Left ventricle myocardium superior (tissue), 1 donor: ENCODE results near the gene TMEM150C. TPM values are rescaled to one million over a fixed set of nuclear protein-coding genes. Genes with fewer than 3 reads are reported as not detected.
A peak's percentile ranks its signal among the peaks of the same experiment; 100 is the strongest.

ENCODE experiments used
- ATAC-seq: fragments of 200-7000 bp; cut with Tn5 transposase; one replicate; pipeline ENCODE4 v1.9.1; 2020; ENCODE audit warnings: mild to moderate bottlenecking, moderate library complexity
- DNase-seq: peaks from one replicate; pipeline ENCODE4 v3.0.0-alpha.2; 2020
- intact Hi-C: fragments of 100-400 bp; cut with micrococcal nuclease; formaldehyde crosslinking; loops from one replicate; pipeline ENCODE4 v1.11.0; 2022
- long read RNA-seq: library from polyadenylated mRNA; unstranded; transcript quantifications from one replicate; pipeline ENCODE4 v2.0.0, GENCODE V29; 2021
- total RNA-seq: library from RNA; stranded (reverse); fragmentation: NEBNext Ultra II Directional; extraction: Animal tissue kit (Norgen Biotek cat#: 25700); gene quantifications from one replicate; pipeline ENCODE4 v1.2.1, GENCODE V29; 2021
- donor health status: DM: no; HTN: yes; CAD: no; lungs with severe emphysema.

Gene TMEM150C
- 19.6 TPM for total RNA-seq
- long read RNA-seq, transcript TMEM150C-204 (8 exons, 3,296 nt) = minor isoform, 5 of 39 reads
- long read RNA-seq, transcript TMEM150C-201 (8 exons, 1,990 nt) = major isoform, 27 of 39 reads
- long read RNA-seq, partial matches to known transcripts = 1 of 39 reads
- long read RNA-seq, other reads (novel, unspliced or antisense) = 6 of 39 reads

DNA sequence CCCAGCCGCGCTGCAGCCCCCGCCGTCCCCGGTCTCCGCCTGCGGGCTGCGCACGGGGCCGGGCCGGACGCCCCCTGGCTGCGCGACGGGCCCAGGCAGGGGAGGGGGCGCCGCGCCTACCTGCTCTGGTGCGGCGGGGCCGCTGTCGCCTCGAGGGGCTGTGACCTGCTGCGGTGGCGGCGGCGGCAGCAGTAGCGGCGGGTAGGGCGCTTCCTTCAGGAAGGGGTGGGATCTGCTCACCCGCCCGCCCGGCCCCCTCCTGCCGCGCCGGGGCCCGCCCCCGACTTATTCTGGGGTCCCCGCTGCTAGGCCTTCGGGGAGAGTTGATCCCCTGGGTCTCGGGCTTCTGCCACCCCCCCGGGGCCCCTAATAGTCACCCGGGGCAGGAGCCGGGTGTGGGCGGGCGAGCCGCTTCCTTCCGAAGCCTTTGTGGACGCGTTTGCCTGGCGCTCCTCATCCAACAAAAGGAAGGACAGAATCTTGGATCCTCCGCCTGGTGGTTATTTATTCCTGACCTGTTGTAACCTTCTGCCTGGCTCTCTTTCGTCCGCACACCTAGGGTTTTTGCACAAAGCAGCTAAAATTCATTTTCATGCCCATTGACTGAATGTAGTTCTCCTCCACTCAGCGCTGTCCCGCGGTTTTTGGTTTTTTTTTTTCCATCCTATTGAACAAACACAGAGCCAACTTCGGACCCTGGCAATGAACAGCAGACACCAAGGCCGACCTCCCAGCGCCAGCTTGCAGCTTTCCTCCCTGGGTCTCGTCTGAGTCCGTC is at the start of gene TMEM150C:
TSS of gene TMEM150C (minus strand) at position 203 of the 778 bp plus-strand sequence. CDS start 57,331 bp downstream, outside the sequence.
- peak; percentile 92 for ATAC-seq
- intact Hi-C loops = no loop called here
- peak; percentile 67 for DNase-seq

DNA sequence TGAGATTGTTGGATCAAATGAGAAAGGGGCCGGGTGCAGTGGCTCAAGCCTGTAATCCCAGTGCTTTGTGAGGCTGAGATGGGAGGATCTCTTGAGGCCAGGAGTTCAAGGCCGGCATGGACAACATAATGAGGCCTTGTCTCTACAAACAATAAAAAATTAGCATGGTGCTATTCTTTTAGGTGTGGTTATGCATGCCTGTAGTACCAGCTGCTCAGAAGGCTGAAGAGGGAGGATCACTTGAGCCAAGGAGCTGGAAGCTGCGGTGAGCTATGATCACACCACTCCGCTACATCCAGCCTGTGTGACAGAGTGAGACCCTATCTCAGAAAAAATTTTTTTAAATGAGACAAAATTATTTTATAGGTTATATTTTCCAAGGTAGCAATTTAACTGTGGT is 49.7 kb upstream of the TMEM150C start:
- intact Hi-C loops = no loop called here
- DNase-seq (no peak), ATAC-seq (no peak)

DNA sequence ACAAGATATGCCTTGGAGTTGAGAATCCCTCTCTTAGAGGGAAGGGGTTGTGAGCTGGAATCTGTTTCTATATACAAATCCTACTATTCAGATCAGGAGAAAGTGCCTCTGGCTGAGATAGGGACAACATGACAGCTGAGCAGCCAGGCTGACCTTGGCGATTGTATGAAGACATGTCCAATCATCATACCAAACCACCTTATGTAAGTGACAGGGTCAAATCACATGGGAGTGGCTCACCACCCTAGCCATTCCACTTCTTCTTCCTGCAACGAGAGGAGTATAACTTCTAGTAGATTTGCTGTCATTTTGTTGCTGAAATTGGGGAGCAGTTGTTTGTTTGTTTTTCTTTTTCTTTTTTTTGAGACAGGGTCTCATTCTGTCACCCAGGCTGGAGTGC is 48.3 kb upstream of the TMEM150C start:
- DNase-seq (no peak), ATAC-seq (no peak)

DNA sequence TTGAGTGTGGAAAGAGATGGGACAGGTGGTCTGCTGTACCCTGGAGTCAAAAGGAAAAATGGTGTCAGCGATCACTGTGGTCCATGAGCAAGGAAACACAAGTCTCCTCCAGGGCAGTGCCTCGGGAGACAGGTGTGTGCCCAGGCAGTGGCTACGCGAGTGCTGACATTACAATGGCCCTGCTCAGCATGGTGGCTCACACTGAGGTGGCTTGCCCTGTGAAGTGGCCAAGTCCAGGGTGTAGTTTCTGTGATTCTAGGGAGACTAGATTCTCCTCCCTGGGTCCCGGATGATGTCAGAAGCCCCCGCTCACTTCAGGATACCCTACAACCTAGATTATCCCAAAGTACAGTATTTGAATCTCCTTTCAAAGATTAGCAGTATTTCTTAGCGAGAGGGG is 44.8 kb upstream of the TMEM150C start:
- ATAC-seq (no peak), DNase-seq (no peak)
- intact Hi-C loops = no loop called here

More for the DNA sequence above, 48.3 kb upstream of the TMEM150C start:
- intact Hi-C loops = no loop called here

DNA sequence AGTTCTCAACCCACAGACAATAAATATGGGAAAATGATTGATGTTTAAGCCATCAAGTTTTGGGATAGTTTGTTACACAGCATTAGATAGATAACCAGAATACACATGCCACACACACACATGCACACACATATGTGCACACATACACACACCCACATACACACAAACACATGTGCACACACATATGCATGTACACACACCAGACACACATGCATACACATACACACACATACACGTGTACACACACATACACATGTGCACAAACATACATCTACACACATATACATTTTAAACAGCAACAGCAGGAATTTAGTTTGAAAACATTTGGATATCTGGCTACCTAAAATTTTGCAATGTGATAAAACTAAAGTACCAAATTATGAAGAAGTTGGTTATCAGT is 42.7 kb upstream of the TMEM150C start:
- intact Hi-C loops = no loop called here
- ATAC-seq = no peak
- no peak for DNase-seq

DNA sequence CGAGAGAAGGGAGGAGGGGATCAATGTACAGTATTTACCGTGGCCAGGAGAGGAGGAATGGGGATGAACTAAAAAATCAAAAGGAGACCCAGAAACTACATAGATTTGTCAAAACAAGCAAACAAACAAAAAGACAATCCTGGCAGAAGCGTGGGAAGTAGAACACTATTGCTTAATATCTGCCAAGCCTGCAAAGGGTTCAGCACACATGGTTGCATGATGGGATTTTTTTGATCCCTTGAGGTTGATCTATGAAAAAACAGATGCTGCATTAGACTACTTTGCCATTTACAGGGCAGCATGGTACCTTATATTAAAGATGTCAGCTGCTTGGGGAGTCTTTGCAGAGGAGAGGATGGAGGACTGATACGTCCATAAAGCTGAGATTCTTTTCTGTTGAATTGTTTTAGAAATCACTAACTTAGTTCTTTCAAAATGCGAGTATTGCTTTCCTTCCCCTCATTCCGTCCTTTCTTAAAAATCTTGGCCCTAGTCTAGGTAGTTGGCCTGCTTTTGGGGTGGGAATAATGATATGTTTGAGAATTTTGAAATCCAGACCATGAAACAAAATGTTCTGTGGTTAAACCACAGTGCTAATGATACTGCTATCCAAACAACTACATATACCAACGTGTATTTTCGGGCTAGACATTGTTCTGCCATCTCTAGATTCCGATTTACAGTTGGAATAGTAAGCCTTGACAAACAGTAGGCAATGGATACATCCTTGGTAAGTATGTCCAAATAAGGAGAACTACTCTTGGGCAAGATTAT is 39.6 kb upstream of the TMEM150C start:
- DNase-seq (no peak), ATAC-seq (peak; percentile 75)
- intact Hi-C loops = no loop called here

- ATAC-seq (no peak), DNase-seq (no peak)
- intact Hi-C loops = no loop called here
Measured at GRCh38 chr4:82599336-82599735, 37.5 kb upstream of the TMEM150C start.

GRCh38 chr4:82594456-82594855 is 32.7 kb upstream of the TMEM150C start:
- DNase-seq (no peak), ATAC-seq (no peak)
- intact Hi-C loops = no loop called here

DNA sequence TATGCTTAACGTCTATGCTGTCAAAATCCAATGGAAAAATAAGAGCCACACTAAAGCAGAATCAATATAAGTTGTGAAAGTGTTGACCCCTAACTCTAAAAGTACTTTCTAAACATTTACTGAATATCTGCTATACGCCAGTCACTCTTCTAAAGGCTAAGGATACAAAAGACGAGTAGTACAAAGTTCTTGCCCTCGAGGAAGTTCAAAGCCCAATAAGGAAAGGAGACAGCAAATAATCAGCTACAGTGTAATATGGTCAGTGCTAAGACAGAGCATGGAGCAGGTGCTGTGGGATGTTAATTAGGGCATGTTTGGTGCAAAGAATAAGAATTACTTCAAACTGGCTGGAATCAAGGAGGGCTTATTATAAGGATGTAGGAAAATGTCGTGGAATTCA is 31.6 kb upstream of the TMEM150C start:
- DNase-seq (no peak), ATAC-seq (no peak)
- intact Hi-C loops = no loop called here

GRCh38 chr4:82592639-82593038 is 30.9 kb upstream of the TMEM150C start:
- ATAC-seq (no peak), DNase-seq (no peak)
- intact Hi-C loops = no loop called here

DNA sequence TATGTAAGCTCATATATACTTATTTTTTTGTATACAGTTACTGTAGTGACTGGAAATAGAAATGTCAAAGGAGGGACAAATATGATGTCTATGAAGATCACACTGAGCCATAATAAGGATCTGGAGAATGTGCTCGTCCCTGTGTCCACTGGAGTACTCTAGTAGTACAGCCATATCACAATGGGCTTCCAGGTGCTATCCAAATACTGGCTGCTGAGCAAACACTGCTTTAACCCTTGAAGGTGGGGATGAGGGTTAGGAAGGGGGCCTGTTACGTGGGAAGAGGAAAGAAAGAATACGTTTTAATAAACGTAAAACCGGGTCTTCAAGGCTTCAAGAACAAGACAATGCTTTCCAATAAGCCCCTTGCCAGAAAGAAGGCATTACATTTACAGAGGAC is 29.8 kb upstream of the TMEM150C start:
- DNase-seq (no peak), ATAC-seq (no peak)
- intact Hi-C loops = no loop called here

- intact Hi-C loops = no loop called here
- DNase-seq (no peak), ATAC-seq (no peak)
Measured at GRCh38 chr4:82589756-82590155, 28.0 kb upstream of the TMEM150C start.

GRCh38 chr4:82588771-82589270 is 27.0 kb upstream of the TMEM150C start:
- DNase-seq = no peak
- no peak for ATAC-seq
- intact Hi-C loops = no loop called here

DNA sequence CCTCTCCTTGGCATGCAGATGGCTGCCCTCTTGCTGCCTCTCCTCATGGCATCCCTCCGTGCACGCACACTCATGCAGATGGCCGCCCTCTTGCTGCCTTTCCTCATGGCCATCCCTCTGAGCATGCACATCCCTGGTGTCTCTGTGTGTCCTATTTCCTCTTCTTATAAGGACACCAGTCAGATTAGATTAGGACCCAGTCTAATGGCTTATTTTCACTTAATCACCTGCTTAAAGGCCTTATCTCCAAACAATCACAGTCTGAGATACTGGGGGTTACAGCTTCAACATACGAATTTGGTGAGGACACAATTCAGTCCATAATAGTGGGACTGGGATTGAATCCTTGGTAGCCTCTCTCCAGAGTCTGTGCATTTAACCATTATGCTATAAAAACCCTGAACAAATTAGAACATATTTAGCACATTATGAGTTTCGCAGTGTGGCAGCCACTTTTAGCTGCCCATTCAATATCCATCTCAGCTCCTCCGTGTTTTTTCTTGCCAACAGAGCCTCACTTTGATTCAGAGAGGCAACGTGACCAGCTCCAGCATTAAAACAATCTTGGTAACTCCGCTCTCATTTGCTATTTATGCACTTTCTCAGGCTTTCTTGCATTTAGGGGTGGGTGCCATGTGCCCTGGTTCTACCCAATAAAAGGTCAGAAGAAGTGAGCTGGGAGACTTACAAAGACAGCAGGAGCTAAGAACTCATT is 26.2 kb upstream of the TMEM150C start:
- DNase-seq (no peak), ATAC-seq (no peak)
- intact Hi-C loops = no loop called here

DNA sequence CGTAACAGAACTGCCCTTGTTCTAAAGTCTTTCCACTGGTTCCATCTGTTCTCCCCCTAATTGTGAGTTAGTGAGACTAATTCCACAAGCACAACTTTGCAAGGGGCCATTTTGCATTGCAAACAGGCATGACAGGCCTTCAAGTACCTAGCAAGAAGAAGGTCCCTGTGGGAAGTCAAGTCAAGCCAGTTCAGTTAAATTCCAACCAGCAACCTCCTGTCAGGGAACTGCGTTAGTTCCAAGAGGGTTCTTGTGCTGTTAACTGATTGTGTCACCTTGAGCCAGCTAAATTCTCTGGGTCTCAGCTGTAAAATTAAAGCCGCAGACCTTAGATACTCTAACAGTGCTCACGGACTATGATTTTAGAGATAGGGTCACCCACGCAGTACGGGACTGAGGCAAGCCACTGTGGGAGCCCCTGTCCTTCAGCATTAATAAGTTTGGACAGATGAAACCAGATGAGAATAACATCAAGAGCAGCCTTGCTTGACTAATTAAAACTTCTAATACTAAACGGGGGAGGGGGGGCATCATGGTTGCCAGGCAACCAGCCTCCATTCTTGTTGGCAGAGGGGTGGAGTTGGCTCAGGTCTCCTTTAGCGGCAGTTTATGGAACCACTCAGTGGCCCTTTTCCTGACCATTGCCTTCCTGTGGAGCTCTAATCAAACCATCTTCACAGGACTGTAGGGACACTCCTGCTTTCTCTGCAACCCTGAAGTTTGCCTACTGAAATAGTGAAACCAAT is 24.1 kb upstream of the TMEM150C start:
- DNase-seq = no peak
- ATAC-seq = no peak
- intact Hi-C loops = no loop called here

DNA sequence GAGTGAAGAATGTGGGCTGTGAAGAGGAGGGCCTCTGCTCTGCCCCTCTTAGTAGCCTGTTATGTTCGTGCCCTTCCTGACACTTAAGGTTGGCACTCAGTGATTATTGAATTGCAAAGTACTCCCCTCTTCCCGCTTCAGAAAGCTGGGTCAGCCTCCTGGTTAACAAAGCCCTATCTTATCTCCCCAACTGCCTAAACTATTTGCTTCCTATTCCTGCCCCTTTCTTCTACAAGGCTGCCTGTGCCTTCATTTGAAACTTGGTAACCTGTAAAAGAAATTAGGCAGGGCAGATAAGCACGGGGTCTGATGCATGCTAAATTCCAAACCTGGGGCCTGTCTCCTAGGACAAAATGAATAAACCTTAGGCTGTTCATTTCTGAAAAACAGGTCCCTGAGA is 23.1 kb upstream of the TMEM150C start:
- no peak for ATAC-seq
- intact Hi-C loops = no loop called here
- DNase-seq = no peak

DNA sequence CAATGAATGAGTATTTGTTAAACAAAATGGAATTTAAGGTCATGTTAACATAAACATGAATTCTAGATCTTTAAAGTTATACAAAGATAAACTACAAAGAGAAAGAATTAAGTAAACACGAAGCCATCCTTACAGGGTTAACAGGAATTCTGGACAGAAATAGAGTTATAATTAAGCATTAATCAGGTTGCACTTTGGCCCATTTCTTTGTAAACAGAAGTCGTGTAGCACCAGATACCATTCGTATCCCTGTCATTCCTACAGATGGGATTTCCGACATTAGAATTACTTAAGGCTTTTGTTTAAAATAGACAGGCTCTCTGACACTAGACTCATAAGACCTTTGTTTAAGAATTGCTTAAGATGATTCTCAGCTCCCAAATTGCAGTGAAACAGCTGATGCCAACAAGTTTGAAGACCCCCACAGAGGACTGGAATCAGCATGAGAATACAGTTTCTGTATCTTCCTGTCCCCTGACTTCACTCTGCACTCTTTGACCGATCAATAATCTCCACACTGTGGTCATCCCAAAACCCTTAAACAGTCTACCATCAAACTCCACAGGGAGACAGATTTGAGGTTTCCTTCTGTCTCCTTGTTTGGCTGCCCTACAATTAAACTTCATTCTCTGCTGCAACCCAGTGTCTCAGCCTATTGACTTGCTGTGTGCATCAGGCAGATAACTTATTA is 22.3 kb upstream of the TMEM150C start:
- intact Hi-C loops = no loop called here
- no peak for DNase-seq
- ATAC-seq = no peak

DNA sequence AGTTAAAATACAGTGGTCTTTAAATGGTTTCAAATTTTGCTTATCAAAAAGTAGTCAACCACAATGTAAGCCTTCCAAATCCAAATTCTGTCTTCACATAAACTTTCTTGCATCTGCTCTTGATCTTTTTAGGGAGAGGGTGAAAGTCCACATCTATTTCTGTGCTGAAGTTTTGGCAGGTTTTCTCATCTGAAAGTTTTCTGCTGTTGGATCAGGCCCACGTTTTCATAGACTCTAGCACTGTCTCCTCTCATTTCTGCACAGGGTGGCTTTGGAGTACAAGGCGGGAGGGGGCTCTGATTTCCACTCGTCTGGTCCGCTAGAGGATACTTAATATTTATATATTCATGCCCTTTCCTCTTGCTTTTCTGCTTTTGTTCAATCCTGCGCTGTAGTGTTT is 18.1 kb upstream of the TMEM150C start:
- intact Hi-C loops = no loop called here

More for the DNA sequence above, 18.1 kb upstream of the TMEM150C start:
- DNase-seq (no peak), ATAC-seq (no peak)
